Daoy (cell line): ENCODE data around the gene MDC1. TPM values are rescaled to one million over a fixed set of nuclear protein-coding genes. Genes with fewer than 3 reads are reported as not detected.
"Not testable (repeated sequence)": the region's sequence is repeated elsewhere in the genome, so short reads cannot be mapped to it uniquely, and the experiment has no call there.

Source experiments
- DNase-seq: peaks from one replicate; pipeline ENCODE4 v3.0.0-alpha.2; 2015; ENCODE audit warnings: low read depth
- total RNA-seq: library from RNA; depleted of rRNA; stranded (reverse); fragments of >200 nt; shearing (Covaris generic); gene quantifications from 2 replicates; pipeline ENCODE4 v1.2.3, GENCODE V29; 2014; rRNA removed

The MDC1 gene
- total RNA-seq = 12.6 and 21.9 TPM in 2 replicates

DNA sequence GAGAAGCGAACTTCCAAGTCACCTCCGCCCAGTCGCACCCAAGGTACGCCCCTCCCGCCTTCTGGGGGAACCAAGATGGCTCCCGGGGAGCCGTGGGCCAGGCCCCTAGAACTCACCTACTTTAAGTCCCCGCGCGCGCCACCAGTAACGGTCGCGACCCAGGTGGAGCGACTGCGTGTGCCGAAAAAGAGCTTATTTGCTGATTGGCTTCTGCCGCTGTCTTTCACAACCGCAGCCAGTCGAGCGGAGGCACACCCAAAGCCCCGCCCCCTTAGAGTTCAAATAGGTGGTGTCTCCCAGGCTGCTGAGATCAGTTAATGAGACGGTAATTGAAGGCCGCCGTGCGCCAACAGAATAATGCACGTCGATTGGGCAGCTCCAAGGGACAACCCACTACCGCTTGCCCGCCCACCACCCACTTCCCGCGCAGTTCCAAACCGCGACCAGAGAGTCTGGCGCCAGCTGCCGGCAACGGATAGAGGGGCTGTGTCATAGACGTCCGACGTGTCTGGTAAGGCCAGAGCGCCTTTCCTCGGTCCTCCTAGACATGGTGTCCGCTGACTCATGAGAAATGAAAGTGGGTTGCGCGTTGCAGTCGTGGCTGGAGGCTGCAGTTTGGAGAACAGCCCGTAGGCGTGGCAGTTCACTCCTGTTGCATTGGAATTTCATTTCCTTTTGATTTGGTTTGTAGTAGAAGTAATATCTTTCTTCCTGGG, at the start of gene MDC1:
Gene MDC1 (minus strand): TSS at position 153 of the 716 bp plus-strand sequence. CDS start 2,106 bp downstream, outside the sequence.
- DNase-seq = peak; percentile 100

DNA sequence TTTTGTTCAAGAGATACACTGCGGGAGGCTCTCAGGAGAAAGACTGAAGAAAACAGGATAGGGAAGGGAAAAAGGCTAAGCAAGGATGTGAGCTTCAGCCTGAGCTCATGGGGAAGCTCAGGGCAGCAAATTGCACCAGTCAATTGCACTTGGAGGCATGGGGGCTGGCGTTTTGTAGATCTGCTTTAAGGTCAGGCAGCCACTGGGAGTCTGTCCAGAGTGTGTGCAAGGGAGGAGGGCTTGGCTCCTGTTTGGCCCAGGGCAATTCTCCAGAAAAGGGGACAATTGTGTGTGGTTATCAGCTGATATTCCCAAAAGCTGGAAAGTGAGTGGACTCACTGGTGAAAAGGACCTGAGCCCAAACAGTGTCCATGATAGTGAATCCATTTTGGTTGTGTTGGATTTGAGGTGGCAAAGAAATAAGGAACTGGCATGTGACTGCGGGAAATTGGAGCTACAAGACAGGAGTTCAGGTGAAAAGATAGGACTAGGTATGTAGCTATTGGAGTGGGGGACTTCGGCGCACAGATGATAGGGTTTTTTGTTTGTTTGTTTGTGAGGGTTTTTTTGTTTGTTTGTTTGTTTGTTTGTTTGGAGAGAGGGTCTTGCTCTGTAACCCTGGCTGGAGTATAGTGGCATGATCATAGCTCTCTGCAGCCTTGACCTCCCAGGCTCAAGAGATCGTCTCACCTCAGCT, 49.5 kb upstream of the MDC1 start:
- DNase-seq = no peak

DNA sequence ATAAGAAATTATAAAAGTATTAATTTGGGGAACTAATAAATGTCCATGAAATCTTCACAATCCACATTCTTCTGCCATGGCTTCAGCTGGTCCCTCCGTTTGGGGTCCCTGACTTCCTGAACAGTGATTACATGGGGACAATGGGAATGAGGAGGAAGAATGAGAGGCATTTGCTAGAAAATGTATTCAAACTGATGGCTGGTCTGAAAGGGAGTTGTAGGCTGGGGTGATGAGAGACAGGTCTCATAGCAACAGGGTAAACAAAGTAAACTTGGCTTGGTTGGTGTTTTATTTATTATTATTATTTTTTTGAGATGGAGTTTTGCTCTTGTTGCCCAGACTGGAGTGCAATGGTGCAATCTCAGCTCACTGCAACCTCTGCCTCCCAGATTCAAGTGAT, 48.4 kb upstream of the MDC1 start:
- DNase-seq = not testable (repeated sequence)

GRCh38 chr6:30764490-30765043, 47.5 kb upstream of the MDC1 start:
- not testable (repeated sequence) for DNase-seq

GRCh38 chr6:30763618-30764489, 46.8 kb upstream of the MDC1 start:
- peak; percentile 93 for DNase-seq

- DNase-seq = no peak
Observed at GRCh38 chr6:30763155-30763617, 46.1 kb upstream of the MDC1 start.

- no peak for DNase-seq
Observed at GRCh38 chr6:30761791-30762429, 44.8 kb upstream of the MDC1 start.

GRCh38 chr6:30760549-30760948, 43.5 kb upstream of the MDC1 start:
- DNase-seq = no peak

DNA sequence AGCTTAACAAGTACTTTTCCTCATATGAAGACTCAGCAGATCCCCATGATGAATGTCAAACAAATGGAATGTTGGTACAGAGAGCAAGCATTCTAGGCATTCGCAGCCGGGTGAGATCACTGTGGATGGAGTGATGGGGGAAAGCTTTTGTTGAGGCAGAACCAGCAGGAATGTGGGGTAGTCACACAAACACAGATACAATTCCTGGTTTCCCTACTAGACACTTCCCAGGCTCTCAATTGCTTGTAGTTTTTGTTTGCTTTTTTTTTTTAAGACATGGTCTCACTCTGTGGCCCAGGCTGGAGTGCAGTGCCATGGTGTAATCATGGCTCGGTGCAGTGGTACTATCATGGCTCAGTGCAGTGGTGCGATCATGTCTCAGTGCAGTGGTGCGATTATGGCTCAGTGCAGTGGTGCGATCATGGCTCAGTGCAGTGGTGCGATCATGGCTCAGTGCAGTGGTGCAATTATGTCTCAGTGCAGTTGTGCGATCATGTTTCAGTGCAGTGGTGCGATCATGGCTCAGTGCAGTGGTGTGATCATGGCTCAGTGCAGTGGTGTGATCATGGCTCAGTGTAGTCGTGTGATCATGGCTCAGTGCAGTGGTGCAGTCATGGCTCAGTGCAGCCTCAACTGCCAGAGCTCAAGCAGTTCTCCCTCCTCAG, 42.6 kb upstream of the MDC1 start:
- peak; percentile 97 for DNase-seq

GRCh38 chr6:30757261-30757904, 40.3 kb upstream of the MDC1 start:
- DNase-seq = no peak

DNA sequence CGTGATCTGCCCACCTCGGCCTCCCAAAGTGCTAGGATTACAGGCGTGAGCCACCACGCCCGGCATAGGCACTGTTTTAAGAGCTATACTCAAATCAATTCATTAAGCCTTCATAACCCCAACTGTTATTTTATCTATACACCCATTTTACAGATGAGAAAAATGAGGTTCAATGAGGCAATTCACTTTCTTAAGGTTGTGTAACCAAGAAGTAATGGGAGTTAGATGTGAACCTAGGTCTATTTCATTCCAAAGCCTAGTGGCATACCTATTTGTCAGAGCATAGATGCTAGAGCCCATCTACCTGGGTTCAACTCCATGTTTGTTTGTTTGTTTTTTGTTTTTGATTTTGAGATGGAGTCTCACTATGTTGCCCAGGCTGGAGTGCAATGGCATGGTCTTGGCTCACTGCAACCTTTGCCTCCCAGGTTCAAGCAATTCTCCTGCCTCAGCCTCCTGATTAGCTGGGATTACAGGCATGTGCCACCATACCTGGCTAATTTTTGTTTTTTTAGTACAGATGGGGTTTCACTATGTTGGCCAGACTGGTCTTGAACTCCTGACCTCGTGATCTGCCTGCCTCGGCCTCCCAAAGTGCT, 39.4 kb upstream of the MDC1 start:
- not testable (repeated sequence) for DNase-seq

GRCh38 chr6:30754631-30755030, 37.5 kb upstream of the MDC1 start:
- DNase-seq = no peak

DNA sequence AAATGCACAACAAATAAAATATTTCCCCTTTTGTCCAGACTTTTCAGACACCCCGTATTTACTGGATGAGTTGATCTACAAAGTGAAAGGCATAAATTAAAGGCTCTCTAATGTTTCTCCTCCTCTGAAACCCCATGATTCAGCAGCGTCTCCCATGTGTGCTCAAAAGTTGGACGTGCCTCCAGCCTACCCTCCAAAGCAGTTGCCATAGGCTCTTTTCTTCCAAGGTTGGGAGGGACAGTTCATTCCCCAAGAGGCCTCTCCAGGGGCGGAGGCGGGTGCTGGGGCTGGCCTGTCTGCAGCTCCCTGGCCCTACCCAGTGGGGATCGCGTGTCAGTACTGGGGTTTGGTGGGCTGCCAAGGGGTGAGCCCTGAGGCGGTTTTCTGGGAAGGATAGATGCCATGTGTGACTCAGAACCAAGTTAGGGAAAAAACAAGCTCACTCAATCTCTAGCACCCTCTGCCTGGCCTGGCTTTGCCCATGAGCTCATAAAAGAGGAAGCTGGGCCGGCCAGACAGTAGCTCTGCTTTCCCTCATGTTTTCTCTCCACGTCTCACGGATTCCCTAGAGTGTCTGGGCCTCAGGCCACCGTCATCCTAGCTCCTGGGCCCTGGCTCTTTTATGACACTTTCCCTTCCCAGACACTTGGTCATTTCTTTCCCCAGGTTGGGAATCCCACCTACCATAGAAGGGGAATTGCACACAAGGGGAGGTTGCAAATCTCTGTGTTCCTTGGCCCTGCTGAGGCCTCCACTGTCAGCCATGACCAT, 35.3 kb upstream of the MDC1 start:
- peak; percentile 100 for DNase-seq

- no peak for DNase-seq
Observed at GRCh38 chr6:30750379-30750668, 33.2 kb upstream of the MDC1 start.

DNA sequence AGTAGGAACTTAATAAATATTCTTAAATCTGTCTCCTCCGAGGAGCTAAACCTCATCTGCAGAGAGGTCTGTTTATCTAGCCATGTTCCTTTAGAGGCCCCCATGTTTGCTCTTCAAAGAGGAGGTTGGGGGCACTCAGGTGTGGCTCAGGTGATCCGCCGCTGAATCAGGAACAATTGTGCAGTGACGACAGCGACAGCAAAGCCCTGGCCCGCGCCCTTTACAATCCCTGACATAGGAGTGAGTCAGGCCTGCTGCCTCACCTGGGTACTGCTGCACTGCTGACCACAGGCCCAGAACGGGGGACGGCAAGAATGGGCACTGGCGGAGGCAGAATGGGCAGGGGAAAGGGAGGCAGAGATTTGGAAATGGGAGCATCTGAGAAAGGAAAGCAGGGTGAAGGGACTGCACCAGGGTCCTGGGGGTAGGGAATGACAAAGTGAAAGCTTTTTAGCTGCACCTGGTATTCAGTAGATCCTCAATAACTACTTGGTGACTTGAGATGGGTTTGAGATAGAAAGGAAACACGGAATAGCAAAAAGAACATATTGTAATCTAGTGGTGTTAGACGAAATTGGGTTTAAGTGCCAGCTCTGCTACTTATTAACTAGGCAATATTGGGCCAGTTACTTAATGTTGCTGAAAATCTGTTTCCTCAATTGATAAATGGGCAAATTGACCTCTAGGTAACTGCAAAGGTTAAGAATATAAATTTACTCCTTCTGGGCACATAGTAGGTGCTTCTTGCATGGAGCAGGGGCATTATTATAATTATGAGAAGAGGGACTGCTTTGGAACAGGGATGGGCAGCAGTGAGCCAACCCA, 32.7 kb upstream of the MDC1 start:
- peak; percentile 76 for DNase-seq

DNA sequence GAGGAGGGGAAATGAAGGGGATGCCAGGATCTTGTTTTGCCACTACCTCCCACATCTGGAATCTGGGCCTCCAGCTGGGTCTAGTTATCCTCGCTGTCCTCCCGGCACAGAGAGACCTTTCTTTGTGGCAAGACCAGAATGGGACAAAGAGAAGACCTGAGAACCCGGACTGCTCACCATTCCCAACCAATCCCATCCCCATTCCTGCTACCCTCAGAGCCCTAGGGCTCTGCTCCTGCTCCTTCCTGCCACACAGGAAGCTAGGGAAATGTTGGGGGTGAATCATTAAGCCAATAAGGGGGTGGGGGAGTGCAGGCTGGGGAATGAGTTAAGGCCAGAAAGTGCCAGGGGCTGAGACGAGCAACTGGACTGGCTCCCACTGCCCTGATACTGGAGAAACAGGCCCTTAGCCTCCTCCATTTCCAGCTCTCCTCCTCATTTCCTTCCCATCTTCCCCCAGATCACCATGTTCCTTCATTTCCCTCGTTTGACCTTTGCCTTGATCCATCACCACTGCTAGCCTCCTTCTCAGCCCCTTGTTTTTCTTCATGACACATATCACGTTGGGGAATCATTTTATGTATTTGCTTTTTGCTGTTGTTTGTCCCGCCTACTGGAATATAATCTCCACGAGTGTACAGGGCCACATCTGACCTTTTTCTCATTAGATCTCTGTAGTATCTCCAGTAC, 31.9 kb upstream of the MDC1 start:
- DNase-seq = peak; percentile 94

DNA sequence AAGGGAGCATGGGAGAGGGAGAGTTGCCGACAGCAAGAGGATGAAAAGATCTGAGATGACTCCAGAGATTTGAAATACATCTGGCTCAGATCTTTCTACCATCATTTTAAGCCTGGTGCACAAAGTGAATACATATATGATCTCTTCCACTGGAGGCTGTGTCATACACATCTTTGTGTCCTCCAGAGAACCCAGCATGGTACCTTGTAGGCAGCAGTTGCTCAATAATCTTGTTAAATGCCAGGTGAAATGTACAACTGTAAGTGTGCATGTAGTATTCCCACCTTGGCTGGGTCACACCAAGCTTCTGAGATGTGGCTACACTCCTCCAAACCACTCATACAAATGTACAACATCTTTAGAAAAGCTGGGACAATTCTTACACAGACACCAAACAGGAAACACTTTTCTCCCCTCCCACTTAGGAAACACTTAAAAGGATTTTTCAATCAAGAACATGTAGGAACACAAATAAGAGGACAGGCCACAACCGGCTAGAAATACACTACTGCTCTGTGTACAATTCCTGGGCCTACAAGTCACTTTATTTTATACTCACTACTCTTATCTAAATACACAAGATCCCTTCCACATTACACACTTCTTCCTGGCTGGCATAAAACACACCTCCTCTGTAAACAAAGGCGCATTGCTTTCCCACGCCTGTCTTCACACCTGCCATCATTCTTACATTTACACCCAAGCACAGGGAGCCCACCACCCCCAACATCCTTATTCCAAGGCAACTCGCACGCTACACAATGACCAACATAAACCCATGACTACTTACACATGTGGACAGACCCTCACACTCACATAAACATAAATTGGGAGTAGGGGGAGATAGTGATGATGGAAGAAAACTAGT, 31.1 kb upstream of the MDC1 start:
- peak; percentile 69 for DNase-seq
